ENCODE data around the gene TNFRSF13B.

The TNFRSF13B gene

DNA sequence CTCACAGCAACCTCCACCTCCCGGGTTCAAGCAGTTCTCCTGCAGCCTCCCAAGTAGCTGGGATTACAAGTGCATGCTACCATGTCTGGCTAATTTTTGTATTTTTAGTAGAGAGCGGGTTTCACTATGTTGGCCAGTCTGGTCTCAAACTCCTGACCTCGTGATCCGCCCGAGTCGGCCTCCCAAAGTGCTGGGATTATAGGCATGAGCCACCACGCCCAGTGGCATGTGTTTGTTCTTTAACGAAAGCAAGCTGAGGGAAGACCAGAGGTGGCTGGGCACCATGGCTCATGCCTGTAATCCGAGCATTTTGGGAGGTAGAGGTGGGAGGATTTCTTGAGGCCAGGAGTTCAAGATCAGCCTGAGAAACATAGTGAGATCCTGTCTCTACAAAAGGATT lies 18.1 kb downstream of the TNFRSF13B start:
- DNase-seq, result no peak

DNA sequence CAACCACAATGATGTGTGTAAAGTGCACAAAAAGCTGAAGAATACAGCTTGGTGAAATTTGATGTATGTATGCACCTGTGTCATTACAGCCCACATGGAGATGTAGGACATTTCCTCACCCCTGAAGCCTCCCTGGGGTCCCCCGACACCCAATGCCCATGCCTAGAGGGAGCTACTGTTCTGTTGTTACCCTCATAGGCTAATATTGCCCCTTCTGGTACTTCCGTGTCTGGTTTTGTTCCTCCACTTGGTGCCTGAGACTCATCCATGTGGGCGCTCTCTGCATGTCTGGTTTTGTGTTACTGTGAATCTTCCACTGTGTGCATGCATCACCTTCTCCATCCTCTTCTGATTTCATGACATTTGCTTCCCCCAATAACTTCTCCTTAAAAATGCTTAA lies 18.6 kb downstream of the TNFRSF13B start:
- no peak for DNase-seq

DNA sequence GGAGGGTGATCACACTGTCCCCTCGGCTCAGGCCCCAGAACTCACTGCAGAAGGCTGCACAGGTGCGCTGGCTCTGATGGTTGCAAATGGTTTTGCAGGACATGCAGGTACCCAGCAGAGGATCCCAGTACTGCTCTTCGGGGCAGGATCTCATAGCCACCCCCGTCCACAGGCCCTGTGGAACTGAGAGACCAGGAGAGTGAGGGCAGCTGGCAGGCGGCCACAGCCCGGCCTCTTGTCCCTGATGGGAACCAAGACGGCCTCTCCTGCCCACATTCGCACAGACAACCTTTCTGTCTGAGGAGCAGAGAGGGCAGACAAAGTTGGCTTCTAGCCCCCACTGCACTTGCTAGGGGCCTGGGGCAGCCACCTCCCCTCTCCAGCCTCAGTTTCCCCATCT lies 19.5 kb downstream of the TNFRSF13B start:
- DNase-seq, result no peak

DNA sequence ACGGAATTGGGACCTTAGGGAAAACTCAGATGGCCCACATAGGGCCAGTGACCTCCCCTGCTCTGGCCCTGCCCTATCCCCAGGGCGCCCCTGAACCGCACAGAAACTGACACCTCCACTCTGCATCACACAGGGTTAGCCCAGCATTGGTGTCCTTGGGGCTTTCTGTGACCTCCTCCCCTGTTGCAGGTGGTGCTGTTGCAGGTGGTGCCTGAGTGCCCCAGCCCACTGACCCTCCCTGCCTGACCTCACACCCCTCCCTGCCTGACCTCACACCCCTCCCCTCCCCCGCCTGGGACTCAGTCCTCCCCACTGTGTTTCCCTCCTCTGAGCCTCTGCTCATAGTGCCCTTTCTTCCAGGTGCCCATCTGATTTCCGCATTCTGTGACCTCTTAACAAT lies 21.4 kb downstream of the TNFRSF13B start:
- no peak for DNase-seq

DNA sequence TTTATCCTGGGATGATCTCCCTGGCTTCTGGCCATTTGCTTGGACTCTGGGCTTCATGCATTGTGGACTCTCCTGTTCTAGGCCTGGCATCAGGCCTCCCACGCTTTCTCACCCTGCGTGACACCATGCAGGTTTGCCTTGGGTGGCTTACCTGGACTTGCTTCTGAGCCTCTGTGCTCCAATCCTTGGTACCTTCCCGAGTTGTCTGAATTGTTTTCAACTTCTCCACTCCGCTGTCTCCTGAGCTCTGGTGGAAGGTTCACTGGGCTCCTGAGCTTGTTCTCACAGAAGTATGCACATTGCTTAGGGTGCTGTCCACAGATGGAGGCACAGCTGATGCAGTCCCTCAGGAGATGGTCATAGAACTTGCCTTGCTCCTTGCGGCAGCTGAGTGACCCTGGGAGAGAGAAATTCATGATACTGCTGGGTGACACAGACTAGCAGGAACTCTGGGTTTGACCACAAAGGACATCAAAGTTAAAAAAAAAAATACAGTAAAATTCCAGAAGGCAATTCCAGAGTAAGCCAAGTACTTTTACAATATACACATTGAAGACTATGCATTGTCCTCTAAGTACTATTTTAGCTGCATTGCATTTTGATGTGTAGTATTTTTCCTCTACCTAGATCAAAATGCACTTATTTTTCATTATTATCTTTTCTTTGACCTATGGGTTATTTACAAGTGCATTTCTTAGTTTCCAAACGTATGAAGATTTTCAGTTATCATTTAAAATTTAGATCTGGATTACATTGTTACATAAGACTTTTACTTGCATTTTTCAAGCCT lies 23.1 kb downstream of the TNFRSF13B start:
- DNase-seq, result no peak

DNA sequence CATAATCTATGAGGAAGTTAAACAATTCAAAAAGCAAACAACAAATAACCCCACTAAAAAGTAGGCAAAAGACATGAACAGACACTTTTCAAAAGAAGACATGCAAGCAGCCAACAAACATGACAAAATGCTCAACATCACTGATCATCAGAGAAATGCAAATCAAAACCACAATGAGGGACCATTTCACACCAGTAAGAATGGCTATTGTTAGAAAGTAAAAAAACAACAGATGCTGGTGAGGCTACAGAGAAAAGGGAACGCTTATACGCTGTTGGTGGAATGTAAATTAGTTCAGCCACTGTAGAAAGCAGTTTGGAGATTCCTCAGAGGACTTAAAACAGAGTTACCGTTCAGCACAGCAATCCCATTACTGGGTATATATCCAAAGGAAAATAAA lies 24.4 kb downstream of the TNFRSF13B start:
- DNase-seq, result no peak

DNA sequence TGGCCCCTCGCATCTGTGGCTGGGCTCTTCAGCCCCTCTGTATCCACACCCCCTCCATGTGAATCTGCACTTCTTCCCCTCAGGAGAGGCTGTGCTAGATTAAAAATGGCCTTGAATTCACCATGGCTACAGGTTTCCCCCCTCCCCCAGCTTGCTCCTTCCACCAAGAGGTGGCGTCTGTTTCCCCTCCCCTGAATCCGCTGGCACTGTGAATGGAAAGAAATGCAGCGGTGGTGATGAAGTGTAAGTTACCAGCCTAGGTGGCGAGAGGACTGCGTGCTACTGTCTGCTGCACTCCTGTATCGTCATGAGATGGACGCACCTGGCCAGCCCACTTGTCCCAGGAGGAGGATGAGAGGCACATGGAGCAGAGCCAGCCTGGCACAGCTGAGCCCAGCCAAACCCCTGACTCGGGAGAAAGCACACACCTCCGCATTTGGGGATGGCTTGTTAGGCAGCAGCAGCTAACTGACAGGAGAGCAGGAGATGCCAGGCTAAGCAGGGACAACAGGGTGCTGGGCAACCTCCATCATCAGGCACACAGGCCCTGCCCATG lies 26.2 kb downstream of the TNFRSF13B start:
- no peak for DNase-seq

DNA sequence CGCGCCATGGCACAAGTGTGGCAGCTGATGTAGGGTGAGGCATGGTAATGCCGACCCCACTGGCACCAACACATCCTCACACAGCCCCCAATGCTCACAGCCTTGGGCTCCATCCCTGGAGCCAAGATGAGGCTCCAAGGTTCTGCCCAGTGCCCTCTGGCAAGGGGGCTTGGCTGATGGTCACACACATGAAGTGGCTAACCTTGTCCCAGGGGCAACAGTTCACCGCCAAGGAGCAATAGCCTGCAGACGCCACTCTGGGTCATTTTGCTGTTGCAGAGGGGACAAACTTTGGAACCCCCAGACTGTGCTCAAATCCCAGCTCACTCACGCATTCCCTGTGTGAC lies 26.8 kb downstream of the TNFRSF13B start:
- no peak for DNase-seq

DNA sequence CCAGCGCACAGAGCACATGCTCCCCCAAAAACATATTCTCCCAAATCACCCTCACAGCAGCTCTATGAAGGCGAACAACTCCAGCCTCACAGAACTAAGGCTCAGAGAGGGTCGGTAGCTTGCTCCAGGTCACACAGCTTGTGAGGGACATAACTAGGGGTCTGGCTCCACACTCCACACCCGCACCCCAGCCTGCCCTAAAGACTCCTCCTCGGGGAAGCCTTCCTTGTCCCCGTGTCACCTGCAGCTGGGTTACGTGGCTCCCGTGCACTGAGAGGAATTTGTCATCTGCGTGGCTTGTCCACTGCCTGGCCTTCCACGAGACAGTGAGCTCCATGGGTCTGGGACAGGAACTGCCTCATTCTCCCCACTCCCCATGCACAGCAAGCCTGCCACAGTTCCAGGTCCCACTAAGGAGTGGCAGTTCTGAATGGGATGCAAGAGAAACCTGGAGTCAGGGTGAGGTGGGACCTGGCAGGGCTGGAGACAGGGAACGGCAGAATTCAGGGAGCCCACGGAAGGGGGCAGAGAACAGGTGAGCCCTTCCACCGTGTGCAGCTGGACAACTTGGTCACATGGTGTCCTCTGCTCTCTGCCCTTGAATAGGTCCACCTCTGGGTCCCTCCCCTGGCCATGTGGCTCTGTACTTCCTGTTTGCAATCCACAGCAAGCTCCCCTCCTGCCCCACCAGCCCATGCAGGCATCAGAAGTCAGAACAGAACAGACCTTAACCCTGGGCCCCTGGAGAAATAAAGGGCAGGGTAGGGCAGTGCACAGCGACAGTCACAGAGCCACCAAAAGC lies 27.4 kb downstream of the TNFRSF13B start:
- DNase-seq, result no peak

DNA sequence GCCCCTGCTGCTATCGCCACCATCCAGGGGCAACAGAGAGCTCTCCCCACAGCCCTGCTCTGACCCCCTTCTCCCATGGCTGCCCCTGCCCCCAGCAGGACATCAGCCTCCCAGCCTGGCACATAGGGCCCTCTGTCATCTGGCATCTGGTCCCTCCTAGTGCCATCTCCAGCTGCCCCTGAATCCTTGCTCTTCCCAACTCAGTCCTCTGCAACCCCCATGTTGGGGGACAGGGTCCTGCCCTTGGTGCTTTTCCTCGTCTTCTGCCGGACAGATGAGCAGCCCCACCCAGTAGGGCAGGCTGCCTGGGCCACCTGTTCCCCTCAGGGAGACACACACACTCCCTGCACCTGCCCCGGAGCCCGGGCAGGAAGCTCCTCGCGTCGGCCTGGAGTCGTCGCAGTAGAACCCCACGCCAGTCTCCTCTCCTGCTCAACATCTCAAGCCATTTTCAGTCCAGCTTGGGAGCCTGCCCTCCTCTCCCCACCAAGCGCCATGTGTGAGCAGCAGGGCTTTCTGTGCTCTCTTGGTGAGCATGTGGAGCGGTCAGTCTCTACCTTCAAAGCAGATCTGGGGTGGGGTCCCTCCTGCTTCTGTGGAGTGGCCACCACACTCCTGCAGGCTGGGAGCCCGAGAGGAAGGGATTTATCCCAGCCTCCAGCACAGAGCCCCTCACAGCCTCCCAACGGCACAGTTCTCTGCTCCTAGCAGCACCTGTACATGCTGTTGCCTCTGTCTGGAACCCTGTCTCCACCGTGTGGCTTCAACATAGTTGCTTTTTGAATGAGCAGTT lies 28.2 kb downstream of the TNFRSF13B start:
- no peak for DNase-seq

DNA sequence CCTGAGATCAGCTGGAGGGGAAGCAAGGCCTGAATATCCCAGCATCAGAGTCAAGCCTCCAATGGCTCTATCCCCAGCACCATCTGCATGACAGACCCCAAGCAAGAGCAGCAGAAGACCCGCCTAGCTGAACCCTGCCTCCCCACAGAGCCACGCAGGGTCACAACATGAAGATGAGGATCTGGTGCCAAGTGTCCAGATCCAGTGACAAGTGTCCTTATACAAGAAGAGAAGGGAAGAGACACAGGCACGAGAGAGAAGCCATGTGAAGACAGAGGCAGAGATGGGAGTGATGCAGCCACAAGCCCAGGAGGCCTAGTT lies 28.9 kb downstream of the TNFRSF13B start:
- DNase-seq, result no peak

DNA sequence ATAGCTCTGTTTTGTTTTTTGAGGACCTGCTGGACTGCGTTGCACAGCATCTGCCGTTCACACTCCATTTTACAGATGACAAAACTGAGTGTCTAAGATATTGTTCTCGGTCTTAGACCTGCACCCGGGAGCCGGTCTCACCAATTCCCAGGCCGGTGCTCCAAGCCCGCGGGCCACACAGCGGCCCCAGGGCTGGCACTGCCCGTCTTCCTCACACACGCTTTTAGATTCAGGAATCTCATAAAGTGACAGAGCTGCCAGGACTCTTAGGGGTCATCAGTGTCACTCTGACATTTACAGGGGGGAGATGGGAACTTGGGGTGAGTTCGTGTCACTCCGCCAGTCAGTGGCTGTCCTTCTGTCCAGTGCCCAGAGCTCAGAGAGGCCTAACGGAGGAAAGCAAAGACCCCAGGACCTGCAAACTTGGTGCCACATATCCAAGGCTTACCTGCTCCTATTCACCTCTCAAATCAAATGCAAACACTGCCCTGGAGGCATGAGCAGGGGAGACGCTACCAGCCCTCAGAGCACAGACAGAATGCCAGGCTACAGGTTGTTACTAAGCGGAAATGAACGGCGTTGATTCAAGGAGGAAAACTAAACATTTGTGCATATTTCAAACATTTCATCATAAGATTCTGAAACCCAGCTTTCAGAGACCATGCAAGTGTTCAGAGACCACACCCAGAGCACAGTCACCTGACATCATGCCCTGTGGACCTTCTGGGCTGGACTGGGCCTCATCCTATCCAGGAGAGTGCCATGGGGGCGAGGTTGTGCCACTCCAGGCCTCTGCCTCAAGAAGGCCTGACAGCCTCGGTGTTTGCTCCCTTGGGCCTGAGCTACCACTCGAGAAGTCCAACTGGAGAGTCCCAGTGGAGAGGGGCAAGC lies 29.5 kb downstream of the TNFRSF13B start:
- DNase-seq, result no peak

DNA sequence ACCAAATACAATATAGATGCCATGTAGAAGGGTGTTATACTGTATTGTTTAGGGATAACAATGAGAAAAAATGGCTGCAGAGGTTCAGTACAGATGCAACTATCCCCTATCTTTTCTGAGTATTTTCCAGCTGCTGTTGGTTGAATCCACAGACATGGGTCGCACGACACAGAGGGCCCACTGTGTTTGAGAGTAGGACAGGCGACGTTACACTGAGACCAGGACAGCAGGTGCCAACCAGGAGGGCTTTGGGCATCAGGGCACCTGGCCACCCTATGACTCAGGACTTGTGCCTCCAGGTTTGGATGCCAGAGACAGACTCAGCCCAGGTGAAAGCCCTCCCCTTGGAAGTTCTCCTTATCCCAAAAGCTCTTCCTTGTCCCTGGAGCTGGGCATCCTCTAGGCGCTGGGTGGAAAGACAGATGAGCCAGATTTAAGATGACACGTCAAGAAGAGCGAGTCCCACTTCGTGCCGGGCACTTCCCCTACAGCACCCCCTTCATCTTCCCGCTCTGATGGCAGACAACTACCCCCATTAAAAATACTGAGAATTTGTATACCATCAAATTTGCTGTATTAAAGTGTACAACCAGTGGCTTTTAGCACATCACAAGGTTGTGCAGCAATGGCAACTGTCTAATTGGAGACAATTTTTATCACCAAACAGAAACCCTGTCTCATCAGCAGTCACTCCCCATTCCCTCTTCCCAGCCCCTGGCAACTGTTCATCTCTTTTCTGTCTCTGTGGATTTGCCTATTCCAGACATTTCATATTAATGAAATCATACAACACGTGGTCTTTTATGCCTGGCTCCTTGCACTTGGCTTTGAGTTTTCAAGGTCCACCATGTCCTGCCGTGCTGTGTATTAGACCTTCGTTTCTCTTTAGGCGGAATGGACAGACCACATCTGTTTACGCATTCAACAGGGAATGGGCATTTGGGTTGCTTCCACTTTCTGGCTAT lies 30.6 kb downstream of the TNFRSF13B start:
- no peak for DNase-seq

DNA sequence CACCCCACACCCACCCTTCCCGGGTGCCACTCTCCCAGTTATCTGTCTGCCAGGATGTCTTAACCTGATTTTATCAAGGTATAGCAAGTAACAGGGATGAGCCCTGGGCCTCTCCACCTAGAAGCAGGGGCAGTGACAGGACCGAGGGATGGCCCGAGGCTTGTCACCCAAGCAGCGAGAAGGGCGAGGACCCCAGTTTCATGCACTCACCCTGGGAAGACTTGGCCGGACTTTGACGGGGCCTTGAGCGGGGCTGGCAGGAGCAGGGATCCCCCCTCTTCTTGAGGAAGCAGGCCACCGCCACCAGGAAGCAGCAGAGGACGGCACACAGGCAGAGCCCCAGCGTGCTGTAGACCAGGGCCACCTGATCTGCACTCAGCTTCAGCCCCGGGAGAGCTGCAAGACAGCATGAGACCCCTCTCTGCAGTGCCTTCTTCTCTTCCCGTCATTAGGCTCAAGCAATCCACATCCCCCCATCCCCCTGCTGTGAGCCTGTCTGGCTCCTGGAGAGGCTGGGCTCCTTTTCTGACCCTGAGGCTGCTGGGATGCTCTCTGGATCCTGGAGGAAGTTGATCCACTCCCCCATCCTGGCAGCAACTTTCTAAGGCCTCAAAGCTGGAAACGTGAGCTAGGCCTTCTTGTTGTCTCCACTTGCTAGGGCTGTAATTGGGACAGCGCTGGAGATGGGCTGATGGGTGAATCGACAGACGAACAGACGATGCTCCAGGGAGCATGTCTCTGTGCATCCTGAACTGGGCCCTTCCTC lies 31.6 kb downstream of the TNFRSF13B start:
- no peak for DNase-seq

DNA sequence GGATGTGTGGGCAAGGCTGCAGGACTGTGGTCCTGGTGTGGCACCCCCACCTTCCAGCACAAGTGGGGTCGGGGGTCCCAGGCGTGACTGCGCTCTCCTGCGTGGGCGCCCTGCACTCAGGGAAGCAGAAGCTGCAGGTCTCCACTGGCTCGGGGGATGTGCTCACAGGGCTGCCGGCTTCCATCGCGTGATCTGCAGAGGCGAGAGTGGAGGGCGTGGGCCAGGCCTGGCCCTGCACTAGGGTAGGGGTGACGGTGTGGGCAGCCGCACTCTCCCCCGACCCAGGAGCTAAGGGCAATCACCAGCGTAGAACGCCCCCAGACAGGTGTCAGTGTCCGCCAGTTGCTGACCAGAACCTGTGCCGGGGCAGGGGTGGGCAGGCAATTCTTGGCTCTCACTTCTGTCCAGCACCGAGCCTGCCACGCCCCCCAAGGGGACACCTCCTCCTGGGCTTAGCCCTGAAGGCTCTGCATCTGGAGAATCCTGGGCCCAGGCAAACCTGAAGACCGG lies 32.3 kb downstream of the TNFRSF13B start:
- no peak for DNase-seq

DNA sequence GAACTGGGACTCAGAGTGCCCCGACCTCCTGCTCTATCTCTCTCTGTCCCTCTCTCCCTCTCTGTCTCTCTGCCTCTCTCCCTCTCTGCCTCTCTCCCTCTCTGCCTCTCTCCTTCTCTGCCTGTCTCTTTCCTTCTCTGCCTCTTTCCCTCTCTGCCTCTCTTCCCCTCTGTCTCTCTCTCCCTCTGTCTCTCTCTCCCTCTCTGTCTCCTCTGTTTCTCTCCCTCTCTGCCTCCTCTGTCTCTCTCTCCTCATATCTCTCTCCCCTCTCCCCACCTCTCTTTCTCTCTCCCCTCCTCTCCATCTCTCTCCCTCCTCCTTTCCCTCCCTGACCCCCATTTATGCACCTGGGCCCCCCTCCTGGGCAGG lies 32.7 kb downstream of the TNFRSF13B start:
- no peak for DNase-seq

DNA sequence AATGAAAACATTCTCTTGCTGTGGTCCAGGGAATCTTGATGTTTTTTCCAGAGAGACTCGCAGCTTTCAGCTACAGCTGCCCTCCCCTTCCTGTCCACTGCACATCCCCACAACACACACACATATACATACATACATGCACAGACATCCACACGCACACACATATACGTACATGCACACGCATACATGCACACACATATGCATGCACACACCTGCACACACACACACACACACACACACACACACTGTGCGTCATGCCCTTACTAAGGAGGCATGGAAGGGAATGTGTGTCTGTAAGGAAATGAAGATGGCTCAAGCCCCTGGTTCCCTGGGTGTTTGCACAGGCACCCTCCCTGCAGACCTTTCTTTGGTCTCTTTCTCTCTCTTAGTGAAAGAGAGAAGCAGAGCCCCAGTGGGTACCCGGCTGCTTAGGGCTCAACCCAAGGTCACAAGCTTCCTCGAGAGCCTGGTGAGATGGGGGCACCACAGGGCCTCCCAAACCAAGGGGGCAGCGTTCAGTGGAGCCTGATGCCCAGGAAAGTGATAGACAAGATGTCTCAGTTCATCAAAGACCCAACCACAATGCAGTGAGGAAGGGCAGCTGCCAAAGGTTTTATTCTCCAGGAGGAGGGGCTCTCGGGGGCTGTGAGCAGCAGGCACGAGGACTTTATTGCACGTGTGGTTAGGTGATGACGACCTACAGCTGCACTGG lies 33.3 kb downstream of the TNFRSF13B start:
- DNase-seq, result no peak

DNA sequence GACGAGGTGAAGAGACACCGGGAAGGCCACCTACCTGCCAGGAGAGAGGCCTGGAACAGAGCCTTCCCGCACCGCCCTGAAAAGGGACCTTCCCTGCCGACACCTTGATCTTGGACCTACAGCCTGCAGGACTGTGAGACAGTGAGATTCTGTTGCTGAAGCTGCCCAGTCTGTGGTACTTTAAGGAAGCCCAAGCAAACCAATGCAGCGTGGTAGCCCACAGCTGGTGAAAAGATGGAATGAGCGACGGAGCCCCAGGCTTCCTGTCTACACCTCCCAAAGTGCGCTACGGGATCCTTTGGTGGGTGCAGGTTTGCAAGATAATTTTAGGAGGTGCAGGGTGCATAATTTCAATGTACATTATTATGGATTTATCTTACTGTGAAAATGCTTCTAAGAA lies 33.9 kb downstream of the TNFRSF13B start:
- no peak for DNase-seq

DNA sequence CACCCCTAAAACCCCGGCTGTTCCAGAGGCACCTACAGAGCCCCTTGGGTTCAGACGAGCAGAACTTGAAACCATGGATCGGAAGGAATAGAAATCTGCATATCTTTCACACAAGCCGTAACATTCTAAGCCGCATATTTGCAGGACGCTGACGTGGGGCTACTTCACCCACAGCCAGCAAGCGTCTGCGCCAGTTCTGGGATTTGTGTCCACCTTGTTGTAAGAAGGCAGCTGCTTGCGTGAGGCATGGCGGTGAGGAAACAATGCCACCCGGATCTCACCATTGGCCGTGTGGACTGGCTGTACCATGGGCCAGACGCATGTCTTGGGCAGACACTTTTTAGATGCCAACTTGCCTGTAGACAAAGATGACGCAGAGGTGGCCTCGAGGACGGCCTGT lies 34.5 kb downstream of the TNFRSF13B start:
- no peak for DNase-seq
